ENCODE measurements around the gene LAMTOR5.
"Not testable (repeated sequence)": the region's sequence is repeated elsewhere in the genome, so short reads cannot be mapped to it uniquely, and the experiment has no call there.

- not testable (repeated sequence) for TF ChIP-seq HDGF (IDR thresholded peaks at IDR 0.05; ENCODE audit: borderline replicate concordance); LEF1 (IDR thresholded peaks at IDR 0.05; ENCODE audit: borderline replicate concordance); ELF4 (IDR thresholded peaks at IDR 0.05); L3MBTL2 (conservative IDR thresholded peaks at IDR 0.05); FOXK2 (IDR thresholded peaks at IDR 0.05); BHLHE40 (IDR thresholded peaks at IDR 0.05; ENCODE audit: borderline replicate concordance); PKNOX1 (IDR thresholded peaks at IDR 0.05); FOXM1 (IDR thresholded peaks at IDR 0.05; ENCODE audit: borderline replicate concordance); ARNT (IDR thresholded peaks at IDR 0.05); TARDBP (IDR thresholded peaks at IDR 0.05); SP1 (IDR thresholded peaks at IDR 0.05); CTBP1 (IDR thresholded peaks at IDR 0.05; ENCODE audit: borderline replicate concordance); SUZ12 (IDR thresholded peaks at IDR 0.05)
These were observed 32.4 kb upstream of the LAMTOR5 start for GRCh38 chr1:110439873-110440272.

Measured in HEK293T (cell line).